ENCODE results near the gene GRIK4.
"Not testable (repeated sequence)": the region's sequence is repeated elsewhere in the genome, so short reads cannot be mapped to it uniquely, and the experiment has no call there.

The GRIK4 gene

GRCh38 chr11:120511116-120511819 is at the start of gene GRIK4:
TSS of gene GRIK4 (plus strand) at chr11:120511748. CDS start at chr11:120660319, 148,571 bp downstream.
- peak; percentile 60 for DNase-seq (ENCODE audit: low spot score)

- no peak for DNase-seq (ENCODE audit: low spot score)
Observed at GRCh38 chr11:120462825-120463224, 48.7 kb upstream of the GRIK4 start.

GRCh38 chr11:120465921-120466534 is 45.5 kb upstream of the GRIK4 start:
- no peak for DNase-seq (ENCODE audit: low spot score)

GRCh38 chr11:120467627-120468026 is 43.9 kb upstream of the GRIK4 start:
- no peak for DNase-seq (ENCODE audit: low spot score)

GRCh38 chr11:120471131-120471530 is 40.4 kb upstream of the GRIK4 start:
- DNase-seq (ENCODE audit: low spot score): no peak

- DNase-seq (ENCODE audit: low spot score): no peak
Observed at GRCh38 chr11:120471994-120472393, 39.6 kb upstream of the GRIK4 start.

GRCh38 chr11:120473503-120473902 is 38.0 kb upstream of the GRIK4 start:
- no peak for DNase-seq (ENCODE audit: low spot score)

GRCh38 chr11:120482149-120482548 is 29.4 kb upstream of the GRIK4 start:
- DNase-seq (ENCODE audit: low spot score): no peak

- DNase-seq (ENCODE audit: low spot score): no peak
Observed at GRCh38 chr11:120484722-120485121, 26.8 kb upstream of the GRIK4 start.

- DNase-seq (ENCODE audit: low spot score): no peak
Observed at GRCh38 chr11:120486138-120486537, 25.4 kb upstream of the GRIK4 start.

GRCh38 chr11:120489799-120490198 is 21.7 kb upstream of the GRIK4 start:
- no peak for DNase-seq (ENCODE audit: low spot score)

- no peak for DNase-seq (ENCODE audit: low spot score)
Observed at GRCh38 chr11:120492486-120492885, 19.1 kb upstream of the GRIK4 start.

GRCh38 chr11:120494595-120494994 is 17.0 kb upstream of the GRIK4 start:
- no peak for DNase-seq (ENCODE audit: low spot score)

GRCh38 chr11:120499088-120499487 is 12.5 kb upstream of the GRIK4 start:
- DNase-seq (ENCODE audit: low spot score): no peak

- DNase-seq (ENCODE audit: low spot score): no peak
Observed at GRCh38 chr11:120499859-120500258, 11.7 kb upstream of the GRIK4 start.

GRCh38 chr11:120500414-120501071 is 11.0 kb upstream of the GRIK4 start:
- DNase-seq (ENCODE audit: low spot score): no peak

GRCh38 chr11:120501440-120501839 is 10.1 kb upstream of the GRIK4 start:
- no peak for DNase-seq (ENCODE audit: low spot score)

GRCh38 chr11:120501976-120502755 is 9.4 kb upstream of the GRIK4 start:
- no peak for DNase-seq (ENCODE audit: low spot score)

GRCh38 chr11:120503529-120503928 is 8.0 kb upstream of the GRIK4 start:
- not testable (repeated sequence) for DNase-seq (ENCODE audit: low spot score)

GRCh38 chr11:120505801-120506425 is 5.6 kb upstream of the GRIK4 start:
- DNase-seq (ENCODE audit: low spot score): no peak

GRCh38 chr11:120509346-120510053 is 2.0 kb upstream of the GRIK4 start:
- DNase-seq (ENCODE audit: low spot score): no peak

All from CD4-positive, alpha-beta T cell treated with Interleukin-2 at 100 ng/mL for 4 hours (primary cell).